Retina (tissue), 1 donor: ENCODE results near the gene HDAC4.

Source experiments
- DNase-seq: peaks from one replicate; pipeline ENCODE4 v3.0.0-alpha.2; 2016

The HDAC4 gene

GRCh38 chr2:239322416-239323086 lies 78.3 kb downstream of the HDAC4 start:
- DNase-seq: no peak

GRCh38 chr2:239321596-239322415 lies 79.0 kb downstream of the HDAC4 start:
- no peak for DNase-seq

DNA sequence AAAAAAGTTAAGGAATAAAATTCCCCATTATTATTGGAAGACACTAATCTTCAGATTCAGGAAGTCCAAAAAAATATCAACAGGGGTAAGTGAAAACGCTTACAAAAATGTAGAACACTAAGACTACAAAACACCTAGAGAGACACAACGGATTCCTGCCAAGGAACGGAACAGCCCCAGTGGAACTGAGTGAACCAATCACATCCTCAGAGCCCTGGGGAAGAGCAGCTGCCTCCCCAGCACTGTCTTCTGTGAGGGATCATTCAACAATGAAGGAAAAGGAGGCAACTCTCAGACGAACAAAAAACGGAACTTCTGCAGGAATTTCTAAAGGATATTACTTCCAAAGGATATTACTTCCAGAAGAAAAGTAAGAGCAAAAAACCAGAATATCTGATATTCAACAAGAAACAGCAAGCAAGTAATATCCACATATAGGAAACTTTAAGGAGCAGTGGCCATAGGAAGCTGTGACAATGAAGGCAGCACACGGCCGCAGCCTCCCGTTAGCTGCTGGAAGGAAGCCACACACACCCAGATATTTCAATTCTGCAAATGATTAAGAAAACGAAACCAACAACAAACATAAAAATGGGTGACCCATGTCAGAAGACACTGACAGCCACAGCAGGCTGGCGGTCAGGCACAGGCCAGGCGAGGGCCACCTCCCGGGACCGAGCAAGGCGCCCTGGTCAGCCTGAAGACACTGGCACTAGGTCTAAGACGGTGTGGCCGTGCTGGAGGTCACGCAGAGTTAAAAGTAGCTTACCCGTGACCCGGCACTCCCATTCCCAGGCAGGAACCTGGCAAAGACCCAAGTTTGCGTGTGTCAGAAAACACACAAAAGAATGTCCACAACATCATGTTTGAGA lies 81.8 kb downstream of the HDAC4 start:
- peak; percentile 66 for DNase-seq

DNA sequence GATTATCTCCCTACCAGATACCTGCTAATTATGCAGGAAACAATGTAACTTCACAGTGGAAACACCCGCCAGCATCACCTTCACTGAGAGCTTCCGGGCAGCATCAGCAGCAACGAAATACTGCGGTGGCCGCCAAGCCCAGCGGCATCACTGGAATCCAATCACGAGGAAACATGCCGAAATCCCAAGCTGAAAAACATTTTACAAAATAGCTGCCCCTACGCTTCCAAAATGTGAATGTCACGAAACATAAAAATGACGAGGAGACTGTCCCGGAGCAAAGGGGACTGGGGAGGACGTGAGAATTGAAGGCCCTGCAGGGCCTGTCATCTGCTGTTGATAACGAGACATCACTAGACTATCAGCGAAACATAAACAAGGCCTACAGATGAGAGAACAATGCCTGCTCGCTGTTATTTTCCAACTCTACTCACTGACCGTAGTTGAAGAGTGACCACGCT lies 82.6 kb downstream of the HDAC4 start:
- DNase-seq: peak; percentile 82

GRCh38 chr2:239316562-239317465 lies 84.0 kb downstream of the HDAC4 start:
- no peak for DNase-seq

DNA sequence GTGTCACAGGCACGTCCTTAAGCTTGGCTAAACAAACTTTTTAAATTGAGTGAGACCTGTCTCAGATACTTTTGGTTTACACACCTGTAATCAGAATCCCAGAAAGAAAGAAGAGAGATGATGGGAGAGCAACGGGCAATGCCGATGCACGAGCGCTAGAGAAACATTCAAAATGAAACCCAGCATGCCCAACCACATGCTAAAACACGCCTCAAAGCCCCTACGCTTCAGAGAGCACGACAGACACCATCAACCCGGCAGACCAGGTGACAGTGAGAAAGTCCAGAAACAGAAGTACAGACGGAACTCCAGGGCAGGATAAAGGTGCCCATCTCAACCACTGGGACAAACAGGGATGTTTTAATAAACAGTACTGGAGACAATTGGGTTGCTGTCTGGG lies 85.5 kb downstream of the HDAC4 start:
- DNase-seq: no peak

DNA sequence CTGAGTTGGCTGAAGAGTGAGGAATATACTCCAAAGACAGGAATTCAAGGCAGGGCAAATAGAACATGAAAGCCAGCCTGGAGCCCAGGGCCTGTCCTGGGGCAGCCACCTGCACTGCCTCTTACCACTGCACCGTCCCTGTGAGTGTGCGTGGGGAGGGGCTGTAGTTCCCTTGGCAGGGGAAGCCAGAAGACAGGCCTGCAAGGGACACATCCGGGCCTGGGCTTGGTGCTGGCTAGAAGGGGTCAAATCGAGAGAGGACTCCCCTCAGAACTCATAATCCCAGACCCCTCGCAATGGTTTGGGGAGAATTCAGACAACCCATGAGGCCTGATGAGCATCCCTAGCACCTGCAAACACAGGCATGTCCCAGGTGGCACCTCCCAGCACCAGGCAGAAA lies 87.0 kb downstream of the HDAC4 start:
- DNase-seq: no peak

DNA sequence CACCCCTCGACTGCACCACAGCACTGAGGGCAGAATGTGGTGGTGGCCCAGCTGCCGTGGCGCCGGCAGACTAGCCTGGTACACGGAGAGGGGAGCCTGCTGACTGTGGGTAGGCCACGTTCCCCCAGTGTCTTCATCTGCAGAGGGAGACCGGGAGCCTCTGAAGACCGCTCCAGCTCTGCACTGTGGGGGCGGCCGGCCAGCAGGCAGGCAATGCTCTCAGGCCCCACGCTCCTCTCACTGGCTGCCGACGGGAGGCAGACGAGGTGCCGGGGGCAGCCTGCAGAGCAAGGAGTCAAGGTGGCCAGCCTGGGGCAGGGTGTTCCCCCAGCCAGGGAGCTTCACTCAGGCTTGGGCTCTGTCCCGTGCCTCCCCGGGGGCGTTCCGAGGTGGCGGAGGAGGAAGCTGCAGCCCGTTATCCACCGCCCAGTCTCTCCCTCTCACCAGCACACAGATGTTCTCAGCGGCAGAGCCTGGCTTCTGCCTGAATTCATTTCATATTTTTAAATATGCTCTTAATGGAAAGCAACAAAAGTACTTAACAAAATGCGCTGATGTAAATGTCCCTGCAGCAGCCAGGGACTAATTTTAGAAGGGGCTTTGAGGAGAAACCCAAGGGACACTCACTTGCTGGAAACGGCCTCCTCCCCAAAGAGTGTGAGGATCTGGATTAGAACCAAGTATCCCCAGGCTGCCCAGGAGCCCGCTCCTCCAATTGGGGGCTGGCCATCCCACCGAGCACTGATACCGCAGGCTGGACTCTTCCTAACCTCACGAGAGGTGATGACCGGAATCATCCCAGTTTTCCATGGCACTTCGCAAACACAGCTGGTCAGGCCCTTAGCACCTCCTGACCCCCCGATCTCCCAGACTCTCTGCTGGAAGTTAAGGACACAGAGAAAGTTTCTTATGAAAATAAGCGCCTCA lies 87.8 kb downstream of the HDAC4 start:
- DNase-seq: no peak

GRCh38 chr2:239312081-239312511 lies 88.7 kb downstream of the HDAC4 start:
- DNase-seq: no peak

DNA sequence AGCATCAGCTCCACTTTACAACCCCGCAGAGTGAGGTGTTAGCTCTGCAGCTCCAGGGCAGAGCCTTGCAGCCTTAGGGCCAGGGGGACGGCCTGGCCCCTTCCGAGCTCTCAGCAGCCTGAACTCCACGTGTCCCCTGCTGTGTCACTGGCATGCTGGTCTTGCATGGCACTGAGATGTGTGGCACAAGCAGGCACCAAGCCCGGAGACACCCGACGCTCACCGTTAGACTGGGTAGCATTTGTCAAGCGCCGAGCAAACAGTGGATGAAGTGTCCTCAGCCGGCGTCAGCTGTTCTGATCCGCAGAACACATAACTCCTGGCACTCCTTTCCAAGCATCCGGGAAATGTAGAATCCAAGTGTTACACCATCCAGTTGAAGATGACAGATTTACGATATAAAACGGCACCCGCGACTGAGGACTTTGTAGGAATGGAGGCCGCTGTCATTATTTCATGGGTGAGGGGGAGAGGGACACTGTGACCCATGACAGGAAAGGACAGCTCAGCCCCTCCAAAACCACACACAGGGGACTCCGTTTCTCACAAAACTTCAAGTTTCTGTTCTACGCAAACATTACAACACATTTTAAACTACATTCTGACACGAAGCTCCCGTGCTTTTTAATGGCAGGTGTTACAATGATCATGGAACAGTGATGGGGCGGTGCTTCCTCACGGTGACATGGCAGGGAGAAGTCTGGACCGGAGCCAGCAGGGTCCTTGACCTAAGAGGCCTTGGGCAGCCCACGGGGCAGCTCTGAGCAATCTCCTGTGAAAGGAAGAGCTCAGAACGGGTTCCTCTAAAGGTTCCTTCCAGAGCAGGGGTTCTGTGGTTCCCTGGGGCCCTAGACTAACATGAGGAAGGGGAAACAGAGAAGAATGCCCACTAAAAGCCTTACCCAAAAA lies 89.4 kb downstream of the HDAC4 start:
- no peak for DNase-seq

DNA sequence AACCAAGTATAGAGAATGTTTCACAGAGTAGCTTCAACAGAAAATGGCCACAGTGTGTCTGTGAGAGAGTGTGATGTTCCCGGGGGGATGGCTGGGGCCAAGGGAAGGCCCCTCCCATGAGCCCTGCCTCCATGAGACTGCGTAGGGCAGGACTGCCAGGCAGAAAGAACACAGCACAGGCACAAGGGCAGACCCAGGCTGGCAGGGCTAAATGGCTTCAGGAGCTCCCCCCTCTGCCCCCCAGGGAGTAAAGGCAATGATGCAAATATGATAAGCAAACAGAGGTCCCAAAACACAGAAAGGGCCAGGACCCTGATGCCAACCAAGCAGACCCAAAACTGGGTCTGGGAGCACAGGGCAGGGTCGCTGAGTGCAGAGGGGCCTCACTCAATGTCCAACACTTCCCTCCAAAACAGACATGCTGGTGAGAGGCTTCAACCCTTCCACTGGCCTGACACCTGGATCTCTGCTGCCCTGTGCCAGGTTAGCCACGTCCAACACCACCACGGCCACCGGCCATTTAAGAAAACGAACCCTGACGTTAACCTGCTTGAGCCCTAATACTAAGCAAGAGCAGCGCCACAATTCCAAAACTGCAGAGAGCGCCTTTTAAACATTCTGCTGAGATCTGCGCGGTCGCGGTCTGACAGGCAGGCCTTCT lies 90.3 kb downstream of the HDAC4 start:
- no peak for DNase-seq

- no peak for DNase-seq
Measured at GRCh38 chr2:239309398-239310245, 91.2 kb downstream of the HDAC4 start.

- no peak for DNase-seq
Measured at GRCh38 chr2:239308661-239309397, 92.0 kb downstream of the HDAC4 start.

DNA sequence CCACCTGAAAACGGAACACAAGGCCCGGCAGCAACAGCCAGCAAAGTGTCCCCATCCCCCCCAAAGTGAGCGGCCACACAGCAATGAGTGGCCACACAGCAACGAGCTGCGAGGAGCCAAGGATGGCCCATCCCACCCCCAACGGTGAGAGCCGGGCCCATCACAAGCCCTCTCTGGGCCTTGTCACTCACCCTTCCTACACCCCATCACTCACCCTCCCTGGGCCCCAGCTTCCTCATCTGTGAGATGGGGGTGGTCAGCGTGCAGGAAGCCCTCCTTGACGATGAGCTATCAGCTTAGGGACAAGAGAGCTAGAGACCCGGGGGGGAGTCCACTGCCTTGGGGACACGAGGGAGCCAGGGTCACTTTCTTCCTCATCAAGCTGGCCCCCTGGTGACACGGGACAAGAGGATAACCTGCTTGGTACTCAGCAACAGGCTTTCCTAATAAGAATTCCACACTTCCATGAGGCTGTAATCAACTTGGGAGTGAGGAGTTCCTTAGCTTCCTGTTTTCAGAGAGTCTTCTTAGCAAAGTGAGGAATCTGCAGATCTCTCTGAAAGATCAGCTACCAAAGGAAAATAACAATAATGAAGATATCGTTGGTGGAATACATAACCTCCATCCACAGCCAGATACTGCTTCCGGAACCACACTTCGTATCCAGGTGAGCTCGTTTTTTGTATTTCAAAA lies 92.8 kb downstream of the HDAC4 start:
- no peak for DNase-seq

DNA sequence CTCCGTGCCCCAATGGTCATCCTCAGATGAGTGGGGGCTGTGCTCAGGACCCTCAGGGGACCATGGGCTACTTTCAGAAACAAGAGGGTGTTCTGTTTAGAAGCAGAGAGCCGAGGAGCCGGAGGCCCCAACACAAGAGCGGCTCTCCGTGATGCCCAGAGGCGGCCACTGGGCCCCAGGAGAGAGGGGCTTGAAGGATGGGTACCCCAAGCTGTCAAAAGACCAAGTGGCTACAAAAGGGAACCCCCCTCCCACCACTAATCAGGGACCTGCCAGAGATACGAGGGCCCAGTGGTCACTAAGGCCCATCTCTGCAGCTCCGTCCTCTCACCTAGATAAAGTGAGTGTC lies 93.6 kb downstream of the HDAC4 start:
- DNase-seq: no peak

- DNase-seq: no peak
Measured at GRCh38 chr2:239306274-239307220, 94.3 kb downstream of the HDAC4 start.
